K562 (cell line): ENCODE measurements around the gene OR2S2. TPM values are rescaled to one million over a fixed set of nuclear protein-coding genes. Genes with fewer than 3 reads are reported as not detected.

Source experiments
- ATAC-seq: fragments of 200-7000 bp; cut with Tn5 transposase; 3 replicates; pipeline ENCODE4 v1.9.1; 2020; ENCODE audit warnings: moderate library complexity
- BruUV-seq: library from RNA; stranded (reverse); fragments of 400-500 nt; replicated peaks from 2 replicates; lab custom pipeline; 2021; lab: Mats Ljungman, UMichigan
- CTCF ChIA-PET: fragments of 300-600 bp; formaldehyde crosslinking; extraction: SDS; loops from one replicate; lab custom pipeline; 2021; ENCODE audit warnings: low intra/inter-chr PET ratio; lab: Yijun Ruan, JAX
- POLR2A ChIA-PET: fragments of 300-600, 350-650 bp; sonication (Branson Sonifier 250); formaldehyde crosslinking; extraction: SDS; loops from one replicate; lab custom pipeline; 2021; ENCODE audit warnings: antibody characterized with exemption, inconsistent platforms; lab: Yijun Ruan, JAX
- DNase-seq, 4 experiments: peaks; one replicate each; pipeline versions ENCODE4 v3.0.0 to v3.0.0-alpha.2; 2011 to 2018; ENCODE audit warnings: low spot score in 3 of 4, mixed read lengths in 3 of 4; ENCODE audit errors: extremely low read depth in 1 of 4
- FAIRE-seq: peaks from 2 replicates; lab custom pipeline; 2011; peaks lifted over from hg19 to GRCh38; lab: Jason Lieb, UNC
- H2AFZ ChIP-seq: 2 replicates; pipeline ENCODE4 v1.6.0; 2011; ENCODE audit warnings: low read depth, low read length, control low read depth, inconsistent platforms
- H3K27ac ChIP-seq: fragments of 200-600 bp; 3 replicates; pipeline ENCODE4 v1.8.0; 2011; ENCODE audit warnings: low read depth, mild to moderate bottlenecking, control low read depth, inconsistent platforms, low read length, moderate library complexity, mixed read lengths; ENCODE audit errors: extremely low read depth
- H3K27me3 ChIP-seq, 2 experiments: fragments of 300-600 bp in 1 of 2; 2 replicates in 1 of 2; 3 replicates in 1 of 2; pipeline versions ENCODE4 v1.6.0 to v1.8.0; 2011; ENCODE audit warnings: inconsistent platforms in 2 of 2, low read length in 2 of 2, mild to moderate bottlenecking in 1 of 2, mixed read lengths in 1 of 2, moderate library complexity in 1 of 2; ENCODE audit not compliant: control insufficient read depth in 2 of 2, insufficient read depth in 2 of 2
- H3K36me3 ChIP-seq: fragments of 300-600 bp; 3 replicates; pipeline ENCODE4 v1.8.0; 2011; ENCODE audit warnings: mild to moderate bottlenecking, low read length, inconsistent platforms; ENCODE audit not compliant: control insufficient read depth, insufficient read depth
- H3K4me1 ChIP-seq, 2 experiments: fragments of 200-600 bp in 1 of 2; replicated peaks in 1 of 2; 2 replicates in 1 of 2; 3 replicates in 1 of 2; pipeline versions ENCODE4 v1.5.1 to v1.8.0; 2011; ENCODE audit warnings: inconsistent platforms in 2 of 2, low read length in 2 of 2, mild to moderate bottlenecking in 1 of 2, mixed read lengths in 1 of 2, moderate library complexity in 1 of 2; ENCODE audit not compliant: control insufficient read depth in 2 of 2, insufficient read depth in 2 of 2
- H3K4me2 ChIP-seq: 2 replicates; pipeline ENCODE4 v1.6.1; 2011; ENCODE audit warnings: low read length, control low read depth, inconsistent platforms, mixed read lengths; ENCODE audit not compliant: insufficient read depth
- H3K4me3 ChIP-seq: fragments of 200-600 bp; sonication (generic), shearing (Covaris generic); 2 replicates; pipeline ENCODE4 v1.5.1; 2016; ENCODE audit warnings: control low read depth, inconsistent platforms
- H3K79me2 ChIP-seq: fragments of 200-600 bp; 3 replicates; pipeline ENCODE4 v1.8.0; 2011; ENCODE audit warnings: low read length, inconsistent platforms; ENCODE audit not compliant: control insufficient read depth, insufficient read depth
- H3K9ac ChIP-seq, 2 experiments: 2 replicates each; pipeline versions ENCODE4 v1.6.0 to v1.6.1; 2011; ENCODE audit warnings: low read depth in 2 of 2, low read length in 2 of 2, control low read depth in 1 of 2, inconsistent platforms in 1 of 2, mild to moderate bottlenecking in 1 of 2, mixed read lengths in 1 of 2; ENCODE audit not compliant: insufficient read depth in 1 of 2
- H3K9me1 ChIP-seq: one replicate; pipeline ENCODE4 v1.6.0; 2011; ENCODE audit warnings: inconsistent platforms, mild to moderate bottlenecking, low read length, moderate library complexity; ENCODE audit not compliant: control insufficient read depth, insufficient read depth
- H3K9me3 ChIP-seq: replicated peaks from 2 replicates; pipeline ENCODE4 v1.5.1; 2011; ENCODE audit warnings: low read depth, low read length, inconsistent platforms; ENCODE audit not compliant: control insufficient read depth, insufficient read depth
- H4K20me1 ChIP-seq: replicated peaks from 2 replicates; pipeline ENCODE4 v1.6.1; 2011; ENCODE audit warnings: low read length, inconsistent platforms, mixed read lengths; ENCODE audit not compliant: control insufficient read depth, insufficient read depth
- BCL6 ChIP-seq: fragments of 250-450 bp; sonication (Bioruptor Pico); IDR thresholded peaks from 2 replicates; pipeline ENCODE4 v1.4.0; 2020
- BMI1 ChIP-seq: fragments of 150-350 bp; IDR thresholded peaks from 2 replicates; pipeline ENCODE4 v1.6.1; 2014; ENCODE audit warnings: low read length
- CHCHD3 ChIP-seq: fragments of 250-450 bp; sonication (Bioruptor Pico); IDR thresholded peaks from 2 replicates; pipeline ENCODE4 v2.1.2; 2022; ENCODE audit warnings: mild to moderate bottlenecking
- DNMT1 ChIP-seq: fragments of 450-650 bp; IDR thresholded peaks from 2 replicates; pipeline ENCODE4 v1.6.1; 2016; ENCODE audit warnings: antibody characterized with exemption, mild to moderate bottlenecking
- ZFP36 ChIP-seq: fragments of 150-350 bp; IDR thresholded peaks from 2 replicates; pipeline ENCODE4 v1.6.1; 2018; ENCODE audit warnings: low read length, low read depth; ENCODE audit not compliant: partially characterized antibody
- WGBS: fragments of 100-300 bp; shearing (Covaris generic); methylation state at CpG from one replicate; pipeline ENCODE4 v1.1.6; 2016; ENCODE audit warnings: low coverage, mixed read lengths; ENCODE audit not compliant: insufficient coverage; ENCODE audit errors: missing lambda C conversion rate; 5-methylcytosine and 5-hydroxymethylcytosine counted together
- in situ Hi-C: fragments of 300-500 bp; cut with MboI; formaldehyde crosslinking; loops from 4 replicates; pipeline ENCODE4 v1.15.0; 2018; ENCODE audit warnings: inconsistent platforms, mixed read lengths
- intact Hi-C: fragments of 100-400 bp; cut with micrococcal nuclease; formaldehyde crosslinking; loops from 2 replicates; pipeline ENCODE4 v1.14.2; 2022
- polyA plus RNA-seq, 8 experiments: library from polyadenylated mRNA; depleted of rRNA in 4 of 8; stranded (reverse) in 5 of 8; unstranded in 3 of 8; fragments of >200 nt; fragmentation: Nextera tagmentation in 2 of 8; fragmentation: Illumina TruSeq in 1 of 8; extraction: Ambion mirVana in 2 of 8; extraction: Trizol in 1 of 8; gene quantifications; 2 replicates each; pipeline versions ENCODE4 v1.2.1 to v1.2.3, GENCODE V29; 2011 to 2014; ENCODE audit warnings: inconsistent platforms in 1 of 8, missing spikeins in 1 of 8
- total RNA-seq, 7 experiments: library from RNA; depleted of rRNA in 6 of 7; stranded (reverse); fragments of >200 nt in 6 of 7; fragmentation: Illumina TruSeq in 2 of 7; extraction: Trizol in 2 of 7; gene quantifications; 2 replicates each; pipeline versions ENCODE4 v1.2.1 to v1.2.3, GENCODE V29; 2011 to 2021; ENCODE audit warnings: low replicate concordance in 1 of 7

OR2S2 gene
- total and polyA plus RNA-seq, 9 of the 15 experiments (the other 6 are each of a cell fraction or from before 2014, with no cell fraction given), result not detected

DNA sequence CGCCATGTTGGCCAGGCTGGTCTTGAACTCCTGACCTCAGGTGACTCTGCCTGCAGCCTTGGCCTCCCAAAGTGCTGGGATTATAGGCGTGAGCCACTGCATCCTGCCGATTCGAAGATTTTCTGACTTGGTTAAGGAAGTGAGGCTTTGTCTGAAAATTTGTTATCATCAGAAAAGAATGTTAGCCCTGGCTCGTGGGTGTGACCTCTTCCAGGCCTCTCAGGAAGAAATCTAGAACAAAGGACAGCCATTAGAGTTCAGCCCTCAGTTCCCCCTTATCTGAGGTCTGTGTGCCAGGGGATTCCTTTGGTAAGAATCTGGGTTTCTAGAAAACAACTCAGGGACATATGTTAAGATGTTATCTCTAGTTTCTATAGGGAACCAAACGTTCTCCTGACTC, 6.2 kb downstream of the OR2S2 start (continued):
- TF ChIP-seq DNMT1, result no peak
- TF ChIP-seq BCL6 (CRISPR knock-in tag), result no peak
- no peak for TF ChIP-seq BMI1

DNA sequence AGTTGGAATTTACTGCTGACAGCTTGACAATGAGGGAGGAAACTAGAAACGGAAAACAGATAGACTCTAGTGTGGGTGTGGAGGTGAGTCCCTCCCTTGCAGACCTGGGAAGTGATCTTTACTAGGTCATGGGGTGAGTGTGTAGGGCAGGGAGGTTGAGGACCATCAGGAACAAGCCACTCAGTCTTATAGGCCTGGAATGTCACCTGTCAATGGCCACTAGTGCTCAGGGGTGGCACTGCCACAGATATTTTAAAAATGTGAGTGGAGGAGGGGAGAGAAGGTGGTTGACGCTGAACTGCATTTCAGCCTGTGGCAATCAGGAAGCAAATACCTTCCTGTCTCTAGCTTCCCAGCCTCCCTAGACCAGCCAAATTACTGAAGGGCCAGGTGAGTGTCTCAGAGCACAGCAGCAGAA, 9.0 kb downstream of the OR2S2 start:
- ATAC-seq, result no peak
- no peaks in the 10 kb centered on the region; a peak in 1 of 5 replicates for H3K27me3 ChIP-seq
- no peak for FAIRE-seq
- H3K79me2 ChIP-seq, result no peaks in the 10 kb centered on the region
- H3K36me3 ChIP-seq, result no peaks in the 10 kb centered on the region; the same call in 2 of the 3 replicates
- peak overlapping the region; percentile 27; the same call in 1 of the 2 replicates for H3K4me2 ChIP-seq
- POLR2A ChIA-PET, result interaction anchor here (0.7 kb wide), 1 partner anchor 1189 kb away, joined by 4 read pairs; no protein-coding TSS in a partner anchor
- intact Hi-C loops, result no loop called here
- H2AFZ ChIP-seq, result peak overlapping the region; percentile 76; the same call in 1 of the 2 replicates
- DNase-seq, result no peak
- H3K4me1 ChIP-seq, result peaks cover 2 to 3% of the 10 kb centered on the region in 2 experiments; a peak in 3 of 5 replicates
- in situ Hi-C loops, result loop anchor here (5.0 kb wide), 1 partner anchor 47 kb away; no protein-coding TSS in a partner anchor
- no TSS peak for BruUV-seq
- 14% methylated on average over 1 of the region's 2 CpGs for WGBS
- TF ChIP-seq ZFP36 (peak; percentile 10), CHCHD3 (no peak)
- no peaks in the 10 kb centered on the region for H4K20me1 ChIP-seq
- no peaks in the 10 kb centered on the region for H3K9me3 ChIP-seq
- no peak overlapping the region for H3K27ac ChIP-seq
- CTCF ChIA-PET, result no interaction called here
- H3K9me1 ChIP-seq, result no peaks in the 10 kb centered on the region
- no peak overlapping the region for H3K4me3 ChIP-seq
- no peak overlapping the region; a peak in 1 of 4 replicates for H3K9ac ChIP-seq
